T-helper 2 cell treated with Interferon-gamma antibody and Interleukin-4, amounts not matched to agents 5 μg/mL and 100 μg/mL, for 36 hours (primary cell): ENCODE data around the gene NAT10.
"Not testable (repeated sequence)": the region's sequence is repeated elsewhere in the genome, so short reads cannot be mapped to it uniquely, and the experiment has no call there.

Source experiments
- DNase-seq: peaks from one replicate; pipeline ENCODE4 v3.0.0; 2021; ENCODE audit warnings: low spot score
- H3K27ac Mint-ChIP-seq: one replicate; pipeline ENCODE4 v1.8.0; 2021; ENCODE audit warnings: mild to moderate bottlenecking, mixed read lengths
- H3K27me3 Mint-ChIP-seq: one replicate; pipeline ENCODE4 v1.8.0; 2021; ENCODE audit warnings: low read depth, mixed read lengths
- H3K36me3 Mint-ChIP-seq: one replicate; pipeline ENCODE4 v1.8.0; 2021; ENCODE audit warnings: low read depth, mixed read lengths
- H3K4me1 Mint-ChIP-seq: one replicate; pipeline ENCODE4 v1.8.0; 2021; ENCODE audit warnings: low read depth, mixed read lengths
- H3K4me3 Mint-ChIP-seq: one replicate; pipeline ENCODE4 v1.8.0; 2022; ENCODE audit warnings: mild to moderate bottlenecking, moderate library complexity, mixed read lengths
- H3K9me3 Mint-ChIP-seq: one replicate; pipeline ENCODE4 v1.8.0; 2021; ENCODE audit warnings: mixed read lengths

The NAT10 gene

DNA sequence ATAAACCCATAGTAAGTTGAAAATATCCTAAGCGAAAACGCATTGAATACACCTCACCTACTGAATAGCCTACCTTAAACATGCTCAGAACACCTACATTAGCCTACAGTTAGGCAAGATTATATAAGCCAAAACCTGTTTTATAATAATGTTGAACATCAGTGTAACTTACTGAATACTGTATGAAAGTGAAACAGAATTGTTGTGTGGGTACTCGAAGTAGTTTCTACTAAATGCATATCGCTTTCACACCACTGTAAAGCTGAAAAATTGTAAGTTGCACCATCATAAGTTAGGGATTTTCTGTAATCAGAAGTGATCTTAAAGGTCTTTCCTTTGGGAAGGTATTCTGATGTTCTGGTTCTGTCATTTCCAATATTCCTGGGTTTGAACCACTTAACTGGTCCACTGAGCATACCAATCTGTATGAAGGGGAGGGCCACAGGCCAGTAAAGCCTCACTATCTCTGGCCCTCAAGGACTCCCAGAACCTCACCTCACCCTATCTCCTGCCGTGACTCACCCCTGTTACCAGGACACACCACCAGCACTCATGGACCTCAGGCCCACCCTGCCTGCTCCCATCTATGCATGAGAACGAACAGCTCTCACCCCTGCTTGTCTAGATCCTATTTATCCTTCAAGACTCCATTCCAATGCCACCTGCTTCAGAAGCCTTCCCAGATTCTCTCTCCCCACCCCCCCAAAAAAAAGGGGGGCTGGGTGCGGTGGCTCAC is 70.0 kb downstream of the NAT10 start:
- no peak for DNase-seq
- H3K4me1 Mint-ChIP-seq = peaks cover 24% of the 10 kb centered on the region
- no peaks in the 10 kb centered on the region for H3K9me3 Mint-ChIP-seq
- H3K4me3 Mint-ChIP-seq = peak overlapping the region; percentile 76
- H3K27ac Mint-ChIP-seq = no peak overlapping the region
- no peaks in the 10 kb centered on the region for H3K27me3 Mint-ChIP-seq
- H3K36me3 Mint-ChIP-seq = no peaks in the 10 kb centered on the region

- Mint-ChIP-seq H3K4me3 (no peak overlapping the region), H3K27ac (no peak overlapping the region)
Observed at GRCh38 chr11:34176751-34177209, 71.4 kb downstream of the NAT10 start.

DNA sequence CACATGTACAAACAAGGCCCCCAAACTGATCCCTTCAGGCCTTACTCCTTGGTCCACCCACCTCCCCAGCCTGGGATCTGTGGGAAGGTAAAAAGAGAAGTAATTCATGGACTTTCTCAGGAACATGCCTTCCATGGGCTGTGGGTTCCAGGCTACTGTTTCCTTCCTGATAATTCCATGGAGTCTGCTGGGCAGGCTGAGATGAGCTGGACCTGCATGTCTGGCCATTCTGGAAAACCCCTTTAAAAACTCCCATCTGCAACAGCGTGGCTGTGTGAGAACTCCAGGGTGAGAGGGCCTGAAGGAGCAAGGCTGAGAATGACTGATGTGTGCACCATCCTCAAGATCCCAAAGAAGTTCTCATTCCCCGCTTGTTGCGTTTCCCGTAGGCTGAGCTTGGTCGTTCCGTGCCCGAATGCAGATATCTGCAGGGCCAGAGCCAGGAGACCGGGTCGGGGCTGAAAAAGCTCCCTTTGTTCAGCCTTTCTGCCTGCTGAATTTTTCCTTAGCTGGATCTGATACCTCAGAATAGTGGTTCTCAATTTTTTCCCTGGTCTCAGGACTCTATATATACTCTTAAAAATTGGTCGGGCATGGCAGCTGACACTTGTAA is 72.9 kb downstream of the NAT10 start:
- Mint-ChIP-seq H3K27me3 (no peaks in the 10 kb centered on the region), H3K4me1 (peaks cover 31% of the 10 kb centered on the region), H3K27ac (no peak overlapping the region), H3K36me3 (no peaks in the 10 kb centered on the region), H3K9me3 (no peaks in the 10 kb centered on the region), H3K4me3 (no peak overlapping the region)
- DNase-seq = no peak

More at GRCh38 chr11:34176751-34177209, 71.4 kb downstream of the NAT10 start:
- H3K36me3 Mint-ChIP-seq = no peaks in the 10 kb centered on the region
- peaks cover 31% of the 10 kb centered on the region for H3K4me1 Mint-ChIP-seq
- DNase-seq = no peak
- no peaks in the 10 kb centered on the region for H3K27me3 Mint-ChIP-seq
- H3K9me3 Mint-ChIP-seq = no peaks in the 10 kb centered on the region

GRCh38 chr11:34179026-34179675 is 73.7 kb downstream of the NAT10 start:
- H3K4me1 Mint-ChIP-seq = peaks cover 31% of the 10 kb centered on the region
- no peaks in the 10 kb centered on the region for H3K9me3 Mint-ChIP-seq

GRCh38 chr11:34180040-34180813 is 74.8 kb downstream of the NAT10 start:
- no peak overlapping the region for H3K27ac Mint-ChIP-seq
- no peaks in the 10 kb centered on the region for H3K27me3 Mint-ChIP-seq
- no peaks in the 10 kb centered on the region for H3K9me3 Mint-ChIP-seq
- peak; percentile 20 for DNase-seq
- no peak overlapping the region for H3K4me3 Mint-ChIP-seq
- peaks cover 27% of the 10 kb centered on the region for H3K4me1 Mint-ChIP-seq
- no peaks in the 10 kb centered on the region for H3K36me3 Mint-ChIP-seq

More at GRCh38 chr11:34179026-34179675, 73.7 kb downstream of the NAT10 start:
- DNase-seq = no peak
- Mint-ChIP-seq H3K27me3 (no peaks in the 10 kb centered on the region), H3K4me3 (no peak overlapping the region), H3K27ac (no peak overlapping the region), H3K36me3 (no peaks in the 10 kb centered on the region)

DNA sequence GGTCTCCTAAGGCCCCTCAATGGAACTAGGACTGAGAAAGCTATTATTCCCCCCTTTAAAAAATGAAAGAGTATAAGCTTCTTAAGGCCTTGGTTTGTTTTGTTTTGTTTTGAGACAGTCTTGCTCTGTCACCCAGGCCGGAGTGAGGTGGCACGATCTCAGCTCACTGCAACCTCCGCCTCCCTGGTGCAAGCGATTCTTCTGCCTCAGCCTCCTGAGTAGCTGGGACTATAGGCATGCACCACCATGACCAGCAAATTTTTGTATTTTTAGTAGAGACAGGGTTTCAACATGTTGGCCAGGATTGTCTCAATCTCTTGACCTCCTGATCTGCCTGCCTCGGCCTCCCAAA is 75.4 kb downstream of the NAT10 start:
- not testable (repeated sequence) for H3K4me3 Mint-ChIP-seq, H3K27me3 Mint-ChIP-seq, H3K27ac Mint-ChIP-seq, H3K36me3 Mint-ChIP-seq, H3K9me3 Mint-ChIP-seq, DNase-seq
- peaks cover 22% of the 10 kb centered on the region for H3K4me1 Mint-ChIP-seq

GRCh38 chr11:34181251-34181650 is 75.8 kb downstream of the NAT10 start:
- Mint-ChIP-seq H3K27me3 (no peaks in the 10 kb centered on the region), H3K4me3 (no peak overlapping the region), H3K27ac (no peak overlapping the region), H3K9me3 (no peaks in the 10 kb centered on the region), H3K4me1 (peaks cover 21% of the 10 kb centered on the region), H3K36me3 (no peaks in the 10 kb centered on the region)
- DNase-seq = no peak

DNA sequence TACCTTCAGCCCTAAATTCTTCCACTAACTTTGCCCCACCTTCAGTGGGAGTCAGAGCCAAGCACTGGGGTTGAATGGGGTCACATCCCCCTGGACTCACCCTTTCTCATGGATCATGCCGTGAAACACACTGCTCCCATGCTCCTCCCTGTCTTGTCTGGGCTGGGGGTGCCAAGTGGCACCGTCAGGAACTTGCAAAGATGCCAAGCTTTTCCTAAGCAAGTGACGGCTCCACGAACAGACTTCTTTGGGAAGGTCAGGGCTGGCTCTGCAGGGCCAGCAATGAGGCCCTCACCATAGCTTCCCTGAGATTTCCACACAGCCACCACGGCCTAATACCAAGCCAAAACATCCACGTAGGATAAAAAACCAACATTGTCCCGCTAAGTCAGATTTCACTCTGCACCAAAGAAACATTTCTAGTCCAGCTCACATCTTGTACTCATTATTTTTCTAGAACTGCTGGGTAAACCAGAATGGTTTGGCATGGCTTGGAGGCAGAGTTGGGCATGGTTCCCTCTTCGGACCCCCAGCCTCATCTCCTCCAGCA is 76.5 kb downstream of the NAT10 start:
- Mint-ChIP-seq H3K27me3 (no peaks in the 10 kb centered on the region), H3K9me3 (no peaks in the 10 kb centered on the region), H3K36me3 (no peaks in the 10 kb centered on the region), H3K27ac (no peak overlapping the region), H3K4me3 (no peak overlapping the region), H3K4me1 (peaks cover 17% of the 10 kb centered on the region)
- no peak for DNase-seq

DNA sequence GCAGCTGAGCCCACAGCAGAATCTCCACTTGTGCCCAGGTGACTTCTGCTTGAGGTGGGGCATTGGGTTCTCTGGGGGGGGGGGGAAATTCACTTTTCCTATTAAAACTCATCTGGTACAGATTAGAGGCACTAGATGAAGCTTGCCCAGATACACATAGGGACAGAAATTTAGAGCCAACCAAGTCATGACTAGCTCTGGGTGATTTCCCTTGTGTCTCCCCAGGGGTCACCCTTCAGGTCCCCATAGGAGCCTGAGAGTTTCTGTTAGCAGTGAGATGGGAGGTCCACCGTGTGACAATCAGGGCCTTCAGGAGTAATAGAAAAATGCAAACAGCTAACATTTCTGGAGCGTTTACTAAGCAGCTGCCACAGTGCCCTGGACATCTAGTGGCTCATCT is 77.0 kb downstream of the NAT10 start:
- H3K27ac Mint-ChIP-seq = no peak overlapping the region

DNA sequence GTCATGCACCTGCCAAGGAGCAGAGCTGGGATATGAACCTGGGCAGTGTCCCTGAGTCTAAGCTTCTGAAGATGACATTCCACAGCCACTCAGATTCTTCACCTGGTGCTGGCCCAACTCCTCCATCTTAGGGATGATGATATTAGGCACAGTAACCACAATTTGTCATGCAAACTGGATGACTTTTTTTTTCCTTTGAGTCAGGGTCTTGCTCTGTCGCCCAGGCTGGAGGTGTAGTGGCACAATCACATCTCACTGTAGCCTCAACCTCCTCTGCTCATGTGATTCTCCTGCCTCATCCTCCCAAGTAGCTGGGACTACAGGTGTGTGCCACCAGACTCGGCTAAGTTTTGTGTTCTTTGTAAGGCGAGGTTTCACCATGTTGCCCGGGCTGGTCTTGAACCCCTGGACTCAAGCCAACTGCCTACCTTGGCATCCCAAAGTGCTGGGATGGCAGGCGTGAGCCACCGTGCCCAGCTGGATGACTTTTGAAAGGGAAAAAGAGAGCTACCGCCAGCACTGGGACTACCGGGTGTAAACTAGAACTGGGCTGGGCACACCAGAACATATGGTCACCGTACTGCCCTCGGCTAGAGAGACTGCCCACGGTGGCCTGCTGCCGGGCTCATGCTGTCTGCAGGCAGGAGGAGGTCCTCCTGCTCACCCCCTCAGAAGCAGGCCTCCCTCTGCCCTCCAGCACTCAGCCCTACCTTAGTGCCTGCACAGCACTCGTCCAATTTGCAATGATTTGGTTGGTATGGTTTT is 77.7 kb downstream of the NAT10 start:
- peaks cover 14% of the 10 kb centered on the region for H3K4me1 Mint-ChIP-seq
- H3K9me3 Mint-ChIP-seq = no peaks in the 10 kb centered on the region
- no peaks in the 10 kb centered on the region for H3K36me3 Mint-ChIP-seq
- no peak overlapping the region for H3K4me3 Mint-ChIP-seq
- peaks cover under 1% of the 10 kb centered on the region for H3K27me3 Mint-ChIP-seq
- no peak for DNase-seq
- H3K27ac Mint-ChIP-seq = no peak overlapping the region

More for the DNA sequence above, 77.0 kb downstream of the NAT10 start:
- Mint-ChIP-seq H3K36me3 (no peaks in the 10 kb centered on the region), H3K4me1 (peaks cover 17% of the 10 kb centered on the region), H3K4me3 (no peak overlapping the region), H3K27me3 (no peaks in the 10 kb centered on the region), H3K9me3 (no peaks in the 10 kb centered on the region)
- DNase-seq = no peak

DNA sequence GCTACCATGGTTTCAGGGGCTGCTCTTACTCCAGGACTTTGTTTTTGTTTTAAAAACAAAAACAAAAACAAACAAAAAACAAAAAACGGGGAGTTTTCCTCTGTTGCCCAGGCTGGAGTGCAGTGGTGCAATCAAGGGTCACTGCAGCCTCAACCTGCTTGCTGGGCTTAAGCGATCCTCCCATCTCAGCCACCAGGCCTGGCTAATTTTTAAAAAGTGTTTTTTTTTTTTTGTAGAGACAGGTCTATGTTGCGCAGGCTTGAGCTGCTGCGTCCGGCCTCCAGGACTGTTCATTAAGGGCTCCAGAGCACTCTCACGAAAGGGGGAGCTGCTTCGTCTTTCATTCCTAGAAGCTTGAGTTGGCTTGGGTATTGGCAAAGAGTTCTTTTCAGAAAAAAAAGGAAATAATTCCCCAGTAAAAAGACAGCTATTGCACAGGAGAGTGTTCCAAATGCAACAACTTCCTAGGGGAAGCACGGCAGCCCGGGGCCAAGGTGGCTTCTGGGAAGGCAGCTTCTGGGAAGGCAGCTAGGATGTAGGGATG is 78.5 kb downstream of the NAT10 start:
- Mint-ChIP-seq H3K4me1 (peaks cover 14% of the 10 kb centered on the region), H3K36me3 (no peaks in the 10 kb centered on the region), H3K4me3 (no peak overlapping the region), H3K27me3 (peaks cover 4% of the 10 kb centered on the region), H3K9me3 (no peaks in the 10 kb centered on the region), H3K27ac (no peak overlapping the region)
- no peak for DNase-seq

DNA sequence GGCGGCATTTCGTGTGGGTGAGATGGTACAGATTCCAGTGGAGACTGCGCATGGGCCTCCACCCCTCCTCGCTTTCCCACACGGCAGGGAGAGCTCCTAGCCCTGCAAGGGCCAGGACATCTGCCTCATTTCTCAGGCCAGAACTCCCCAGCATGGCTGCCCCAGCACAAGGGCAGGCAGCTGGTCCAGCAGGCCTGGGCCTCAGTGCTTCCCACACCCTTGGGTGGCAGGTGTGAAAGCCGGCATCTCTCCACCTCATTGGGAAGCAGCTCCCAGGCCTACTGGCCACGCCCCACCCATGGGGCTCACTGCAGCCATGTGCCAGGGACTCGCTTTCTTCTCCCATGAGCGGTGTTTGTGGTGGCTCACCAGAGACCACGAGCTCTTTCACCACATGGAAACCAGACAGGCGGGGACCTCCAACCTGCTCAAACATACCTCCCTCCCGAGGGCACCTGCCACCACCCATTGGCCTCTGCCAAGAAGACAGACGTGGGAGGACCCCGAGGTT is 79.1 kb downstream of the NAT10 start:
- Mint-ChIP-seq H3K4me1 (peaks cover 13% of the 10 kb centered on the region), H3K36me3 (no peaks in the 10 kb centered on the region), H3K9me3 (no peaks in the 10 kb centered on the region), H3K27me3 (peaks cover 4% of the 10 kb centered on the region), H3K27ac (no peak overlapping the region), H3K4me3 (no peak overlapping the region)
- no peak for DNase-seq
